ENCODE measurements around the gene SORL1-AS1.

The SORL1-AS1 gene

DNA sequence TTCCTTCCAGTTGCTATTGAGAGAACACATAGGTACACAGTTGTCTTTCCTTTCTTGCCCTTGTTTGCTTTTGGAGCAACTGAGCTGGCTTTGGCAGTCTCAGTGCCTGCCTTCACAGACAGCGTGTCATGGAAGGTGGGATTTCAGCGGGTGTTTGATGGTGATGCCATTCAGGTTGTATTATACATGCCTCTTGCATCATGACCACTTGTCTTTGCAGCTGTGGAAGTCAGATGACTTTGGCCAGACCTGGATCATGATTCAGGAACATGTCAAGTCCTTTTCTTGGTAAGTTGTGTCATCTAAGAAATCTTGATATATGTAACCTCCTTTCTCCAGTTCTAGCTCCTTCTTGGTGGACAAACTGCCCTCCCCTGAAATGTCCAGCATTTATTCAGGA, 37.1 kb upstream of the SORL1-AS1 start:
- TF ChIP-seq, protein P1, sequence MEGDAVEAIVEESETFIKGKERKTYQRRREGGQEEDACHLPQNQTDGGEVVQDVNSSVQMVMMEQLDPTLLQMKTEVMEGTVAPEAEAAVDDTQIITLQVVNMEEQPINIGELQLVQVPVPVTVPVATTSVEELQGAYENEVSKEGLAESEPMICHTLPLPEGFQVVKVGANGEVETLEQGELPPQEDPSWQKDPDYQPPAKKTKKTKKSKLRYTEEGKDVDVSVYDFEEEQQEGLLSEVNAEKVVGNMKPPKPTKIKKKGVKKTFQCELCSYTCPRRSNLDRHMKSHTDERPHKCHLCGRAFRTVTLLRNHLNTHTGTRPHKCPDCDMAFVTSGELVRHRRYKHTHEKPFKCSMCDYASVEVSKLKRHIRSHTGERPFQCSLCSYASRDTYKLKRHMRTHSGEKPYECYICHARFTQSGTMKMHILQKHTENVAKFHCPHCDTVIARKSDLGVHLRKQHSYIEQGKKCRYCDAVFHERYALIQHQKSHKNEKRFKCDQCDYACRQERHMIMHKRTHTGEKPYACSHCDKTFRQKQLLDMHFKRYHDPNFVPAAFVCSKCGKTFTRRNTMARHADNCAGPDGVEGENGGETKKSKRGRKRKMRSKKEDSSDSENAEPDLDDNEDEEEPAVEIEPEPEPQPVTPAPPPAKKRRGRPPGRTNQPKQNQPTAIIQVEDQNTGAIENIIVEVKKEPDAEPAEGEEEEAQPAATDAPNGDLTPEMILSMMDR (IDR thresholded peaks at IDR 0.05; ENCODE audit: borderline replicate concordance, control extremely low read depth, extremely low read depth, insufficient read depth, missing control alignments): no peak
- DNase-seq (ENCODE audit: low spot score): no peak
- in situ Hi-C loops (cut with MboI; ENCODE audit: low sequenced_read_pairs, unreplicated experiment): no loop called here

DNA sequence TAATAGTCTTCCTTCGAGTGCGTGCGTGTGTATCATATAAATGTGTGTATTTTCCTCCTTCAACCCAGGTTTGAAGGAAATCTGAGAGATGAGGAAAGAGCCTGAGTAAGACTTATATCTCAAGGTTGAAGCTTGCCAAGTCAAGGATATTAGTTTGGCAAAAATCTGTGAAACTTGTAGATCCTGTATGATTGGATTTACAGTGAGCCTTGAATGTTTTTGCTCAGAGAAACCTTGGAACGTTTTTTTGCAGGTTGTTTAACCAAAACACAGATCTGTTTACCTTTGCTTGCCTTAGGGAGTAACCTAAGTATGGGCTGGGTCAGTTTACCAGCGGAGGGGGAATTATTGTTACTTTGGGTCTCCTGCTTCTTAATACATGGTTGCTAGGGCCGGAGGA, 35.9 kb upstream of the SORL1-AS1 start:
- TF ChIP-seq, protein P1 (IDR thresholded peaks at IDR 0.05; ENCODE audit: borderline replicate concordance, control extremely low read depth, extremely low read depth, insufficient read depth, missing control alignments): no peak
- no peak for DNase-seq (ENCODE audit: low spot score)
- in situ Hi-C loops (cut with MboI; ENCODE audit: low sequenced_read_pairs, unreplicated experiment): no loop called here

DNA sequence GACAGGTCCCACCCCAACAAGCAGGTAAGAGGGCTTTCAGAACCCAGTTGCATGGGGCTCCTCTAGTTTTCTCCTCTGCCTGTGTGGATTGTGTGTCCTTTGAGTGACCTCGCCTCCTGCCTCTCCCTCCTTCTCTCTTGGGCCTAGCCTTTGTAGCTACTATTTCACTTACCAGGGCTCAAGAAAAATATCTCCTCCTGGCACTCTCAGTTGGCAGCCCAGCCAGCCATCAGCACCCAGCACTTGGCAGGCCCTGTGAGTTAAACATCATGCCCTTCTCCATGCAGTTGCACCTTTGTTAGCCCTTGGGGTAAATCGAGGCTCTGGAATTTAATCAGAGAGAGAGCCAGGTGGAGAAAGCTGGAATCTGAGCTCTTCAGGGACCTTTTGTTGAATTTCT, 35.4 kb upstream of the SORL1-AS1 start:
- DNase-seq (ENCODE audit: low spot score): no peak
- TF ChIP-seq, protein P1 (IDR thresholded peaks at IDR 0.05; ENCODE audit: borderline replicate concordance, control extremely low read depth, extremely low read depth, insufficient read depth, missing control alignments): no peak
- in situ Hi-C loops (cut with MboI; ENCODE audit: low sequenced_read_pairs, unreplicated experiment): no loop called here

DNA sequence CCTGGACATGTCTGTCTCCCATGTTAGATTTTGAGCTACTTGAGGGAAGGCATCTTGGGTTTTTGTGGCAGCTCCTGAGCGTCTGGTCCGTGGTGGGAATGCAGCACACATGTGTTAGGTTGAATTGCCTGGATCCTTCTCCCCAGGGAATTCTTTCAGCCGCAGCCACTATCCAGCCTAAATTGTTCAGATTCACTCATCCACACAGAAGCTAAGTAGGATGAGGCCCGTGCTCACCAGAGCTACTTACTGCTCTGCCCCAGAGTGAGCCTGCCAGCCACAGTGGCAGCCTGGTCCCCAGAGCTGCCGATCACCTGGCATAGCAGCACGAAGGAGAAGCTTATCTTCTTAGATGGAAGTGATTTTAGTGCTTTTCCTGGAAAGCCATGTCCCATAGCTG, 34.4 kb upstream of the SORL1-AS1 start:
- TF ChIP-seq, protein P1 (IDR thresholded peaks at IDR 0.05; ENCODE audit: borderline replicate concordance, control extremely low read depth, extremely low read depth, insufficient read depth, missing control alignments): no peak
- in situ Hi-C loops (cut with MboI; ENCODE audit: low sequenced_read_pairs, unreplicated experiment): no loop called here
- DNase-seq (ENCODE audit: low spot score): no peak

DNA sequence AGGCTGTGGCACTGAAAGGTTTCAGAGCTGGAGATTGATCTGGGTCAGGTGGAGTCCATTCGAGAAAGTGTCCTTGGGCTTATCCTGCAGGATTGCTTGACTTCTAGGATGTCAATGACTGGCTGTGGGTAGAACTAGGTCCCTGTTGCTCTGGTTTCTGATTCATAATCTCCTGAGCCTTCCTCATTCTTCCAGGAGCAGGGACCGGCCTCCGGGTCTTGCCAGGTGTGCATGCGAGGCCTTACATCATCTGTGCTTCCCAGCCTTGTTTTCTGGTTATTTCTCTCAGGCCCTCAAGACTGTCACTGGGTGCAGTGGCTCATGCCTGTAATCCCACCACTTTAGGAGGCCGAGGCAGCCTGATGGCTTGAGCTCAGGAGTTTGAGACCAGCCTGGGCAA, 33.3 kb upstream of the SORL1-AS1 start:
- in situ Hi-C loops (cut with MboI; ENCODE audit: low sequenced_read_pairs, unreplicated experiment): no loop called here
- TF ChIP-seq, protein P1 (IDR thresholded peaks at IDR 0.05; ENCODE audit: borderline replicate concordance, control extremely low read depth, extremely low read depth, insufficient read depth, missing control alignments): no peak
- no peak for DNase-seq (ENCODE audit: low spot score)

DNA sequence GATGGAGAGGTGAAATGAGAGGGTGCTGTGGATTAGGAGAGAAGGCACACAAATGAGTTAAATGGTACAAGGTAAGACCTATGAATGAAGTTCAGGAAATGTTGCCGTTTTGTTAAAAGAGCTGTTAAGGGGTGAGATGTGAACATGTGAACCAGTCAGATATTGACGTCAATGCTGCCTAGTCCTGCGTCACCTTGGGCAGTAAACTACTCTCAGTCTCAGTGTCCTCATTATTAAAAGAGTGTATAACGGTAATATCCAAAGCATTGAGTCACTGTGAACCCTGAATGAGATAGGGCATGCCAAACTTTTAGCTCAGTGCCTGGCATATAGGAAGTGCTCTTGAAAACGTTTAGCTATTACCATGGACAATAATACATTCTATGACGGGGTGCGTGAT, 32.4 kb upstream of the SORL1-AS1 start:
- TF ChIP-seq, protein P1 (IDR thresholded peaks at IDR 0.05; ENCODE audit: borderline replicate concordance, control extremely low read depth, extremely low read depth, insufficient read depth, missing control alignments): no peak
- DNase-seq (ENCODE audit: low spot score): no peak
- in situ Hi-C loops (cut with MboI; ENCODE audit: low sequenced_read_pairs, unreplicated experiment): no loop called here

Measured in GM13976 (cell line).